Measurements from ENCODE around the gene GARS1.

DNA sequence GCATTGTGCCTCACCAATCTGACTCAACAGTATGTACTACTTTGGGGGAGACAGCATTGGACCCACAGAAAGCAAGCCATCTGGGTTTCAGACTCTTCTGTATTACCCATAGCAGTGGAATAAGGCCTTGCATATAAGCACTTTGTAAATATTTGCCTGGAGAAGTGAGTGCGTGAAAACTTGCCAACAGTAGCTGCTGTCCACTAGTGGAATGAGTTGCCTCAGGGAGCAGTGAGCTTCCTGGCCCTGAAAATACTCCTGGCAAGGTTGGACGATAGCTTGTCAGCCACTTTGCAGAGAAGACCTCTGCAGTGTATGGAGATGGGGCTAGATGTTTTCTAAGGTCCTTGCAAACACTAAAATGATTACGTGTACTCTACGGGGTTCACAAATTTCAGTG lies 21.6 kb downstream of the GARS1 start:
- no peak for TF ChIP-seq GATA3 (IDR thresholded peaks at IDR 0.05; ENCODE audit: low read depth, low read length)
- TF ChIP-seq GATA2 (IDR thresholded peaks at IDR 0.05; ENCODE audit: low read depth, low read length) = no peak

All from SH-SY5Y (cell line).